KG1 (cell line): ENCODE data around the gene ERGIC1.
A peak's percentile ranks its signal among the peaks of the same experiment; 100 is the strongest.

Experiments
- DNase-seq: peaks from one replicate; lab custom pipeline; 2025; lab: John Stamatoyannopoulos, UW

The ERGIC1 gene

DNA sequence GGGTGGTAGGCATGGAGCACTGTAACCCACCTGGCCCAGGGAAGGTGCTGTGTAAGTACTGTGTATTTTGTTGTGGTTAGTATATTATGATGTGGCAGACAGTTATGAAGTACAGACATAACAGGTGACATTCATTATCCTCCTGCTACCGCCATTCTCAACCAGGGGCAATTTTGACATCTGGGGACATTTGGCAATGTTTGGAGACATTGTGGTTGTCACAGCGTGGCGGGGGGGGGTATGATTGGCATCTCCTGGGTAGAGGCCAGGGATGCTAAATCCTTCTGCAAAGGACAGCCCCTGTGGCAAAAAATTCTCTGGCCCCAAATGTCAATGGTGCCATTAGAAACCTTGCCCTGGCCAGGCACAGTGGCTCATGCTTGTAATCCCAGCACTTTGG lies 115.4 kb downstream of the ERGIC1 start:
- DNase-seq, result no peak

DNA sequence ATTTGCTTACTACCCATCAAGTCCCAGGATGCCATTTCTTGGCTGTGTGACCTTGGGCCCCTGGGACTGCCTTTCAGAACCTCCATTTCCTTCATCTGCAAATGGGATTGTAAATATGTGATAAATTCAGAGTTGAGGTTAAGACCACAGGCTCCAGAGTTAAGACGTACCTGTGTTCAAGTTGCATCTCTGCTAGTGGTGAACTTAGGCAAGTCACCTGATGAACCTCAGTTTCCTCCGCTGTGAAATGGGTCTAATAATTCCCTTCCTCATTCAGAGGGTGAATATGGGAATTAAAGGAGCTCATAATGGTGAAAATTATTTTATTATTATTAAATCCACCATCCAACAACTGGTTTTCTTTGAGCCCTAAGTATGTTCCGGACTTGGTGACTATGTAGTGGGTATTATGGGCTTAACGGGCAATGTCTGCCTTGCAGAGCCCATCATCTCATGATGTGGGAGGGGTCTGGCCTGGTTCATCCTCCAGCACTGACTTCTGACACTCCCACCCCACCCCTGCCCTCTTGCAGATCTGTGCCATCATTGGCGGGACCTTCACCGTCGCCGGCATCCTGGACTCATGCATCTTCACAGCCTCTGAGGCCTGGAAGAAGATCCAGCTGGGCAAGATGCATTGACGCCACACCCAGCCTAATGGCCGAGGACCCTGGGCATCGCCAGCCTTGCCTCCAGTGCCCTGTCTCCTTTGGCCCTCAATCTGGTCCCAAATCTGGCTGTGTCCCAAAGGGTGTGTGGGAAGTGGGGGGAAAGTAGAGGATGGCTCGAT lies 116.3 kb downstream of the ERGIC1 start:
- DNase-seq, result no peak

DNA sequence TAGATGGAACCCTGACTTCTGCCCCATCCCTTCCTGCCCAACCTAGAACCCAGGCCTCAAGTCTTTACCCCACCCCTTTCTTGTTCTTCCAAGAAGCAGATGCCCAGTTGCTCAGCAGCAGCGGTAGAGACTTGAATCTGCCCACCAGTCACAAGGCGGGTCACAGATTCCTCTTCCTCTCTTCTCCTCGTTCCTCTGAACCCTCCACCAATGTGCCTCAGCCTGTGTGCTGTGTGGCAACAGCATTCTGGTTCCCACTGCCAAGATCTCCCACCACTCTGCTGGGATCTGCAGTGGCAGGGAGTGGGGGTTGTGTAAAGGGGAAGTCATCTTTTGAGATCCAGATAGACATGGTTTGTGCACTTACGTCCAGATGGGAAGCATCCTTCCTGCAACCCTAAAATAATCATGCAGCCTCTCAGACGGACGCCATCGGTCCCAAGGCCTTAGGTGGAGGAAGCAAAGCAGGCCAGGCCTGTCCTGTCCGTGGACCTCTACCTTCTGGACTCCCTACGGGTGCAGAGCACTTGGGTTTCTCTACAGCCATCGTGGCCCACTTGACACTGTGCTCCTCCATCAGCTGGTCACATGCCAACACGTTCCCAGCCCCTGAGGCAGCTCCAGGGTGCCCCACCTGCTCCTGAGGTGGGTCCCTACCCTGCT lies 117.5 kb downstream of the ERGIC1 start:
- no peak for DNase-seq

DNA sequence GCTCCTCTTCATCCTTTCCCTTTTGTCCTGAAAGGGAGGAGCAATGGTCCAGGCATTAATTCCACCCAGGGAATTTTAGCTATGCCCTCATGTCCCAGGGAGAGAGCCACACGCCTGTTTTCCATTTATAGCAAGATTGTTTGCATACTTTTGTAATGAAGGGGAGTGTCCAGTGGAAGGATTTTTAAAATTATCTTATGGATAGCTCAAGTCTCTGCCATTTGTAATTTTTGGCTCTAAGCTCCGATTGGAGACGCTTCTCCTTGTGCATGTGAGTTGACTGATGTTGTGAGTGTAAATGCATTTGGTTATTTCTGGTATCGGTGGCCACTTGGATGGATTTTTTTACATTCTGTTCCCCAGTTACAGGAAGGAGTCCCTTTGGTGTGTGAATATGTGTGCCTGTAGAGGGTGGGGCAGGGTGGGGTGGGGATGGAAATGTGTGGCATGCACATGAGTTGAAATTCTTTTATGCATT lies 118.0 kb downstream of the ERGIC1 start:
- no peak for DNase-seq

DNA sequence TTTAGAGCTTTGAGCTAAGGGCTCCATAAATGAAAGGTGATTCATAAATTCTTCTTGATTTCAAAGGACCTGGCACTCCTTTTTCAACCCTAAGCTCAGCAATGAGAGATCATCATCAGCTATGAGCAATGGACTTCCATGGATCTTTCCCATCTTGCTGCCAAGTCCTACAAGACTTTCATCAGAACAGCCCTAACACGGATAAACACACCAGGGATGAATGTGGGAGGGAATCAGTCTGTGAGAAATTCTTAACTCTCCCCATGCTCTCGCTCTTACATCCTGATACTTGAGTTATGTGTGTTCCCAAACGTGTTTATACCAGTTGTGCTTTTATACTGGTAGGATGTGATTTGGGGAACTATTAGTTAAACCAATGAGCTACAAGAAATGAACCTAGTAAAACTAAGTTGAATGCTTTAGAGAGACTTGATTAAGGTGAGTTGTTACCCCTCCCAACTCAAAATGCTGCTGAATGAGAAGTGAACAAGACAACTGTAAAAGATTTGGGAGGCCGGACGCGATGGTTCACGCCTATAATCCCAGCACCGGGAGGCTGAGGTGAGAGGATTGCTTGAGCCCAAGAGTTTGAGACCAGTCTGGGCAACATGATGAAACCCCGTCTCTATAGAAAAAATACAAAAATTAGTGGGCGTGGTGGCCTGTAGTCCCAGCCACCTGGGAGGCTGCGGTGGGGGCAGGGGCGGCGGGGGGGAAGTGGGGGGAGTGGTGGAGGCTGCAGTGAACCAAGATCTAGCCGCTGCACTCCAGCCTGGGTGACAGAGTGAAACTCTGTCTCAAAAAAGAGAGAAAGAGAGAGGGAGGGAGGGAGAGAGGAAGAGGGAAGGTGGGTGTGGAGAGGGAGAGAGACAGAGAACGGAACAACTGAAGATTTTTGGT lies 120.0 kb downstream of the ERGIC1 start:
- DNase-seq, result no peak

DNA sequence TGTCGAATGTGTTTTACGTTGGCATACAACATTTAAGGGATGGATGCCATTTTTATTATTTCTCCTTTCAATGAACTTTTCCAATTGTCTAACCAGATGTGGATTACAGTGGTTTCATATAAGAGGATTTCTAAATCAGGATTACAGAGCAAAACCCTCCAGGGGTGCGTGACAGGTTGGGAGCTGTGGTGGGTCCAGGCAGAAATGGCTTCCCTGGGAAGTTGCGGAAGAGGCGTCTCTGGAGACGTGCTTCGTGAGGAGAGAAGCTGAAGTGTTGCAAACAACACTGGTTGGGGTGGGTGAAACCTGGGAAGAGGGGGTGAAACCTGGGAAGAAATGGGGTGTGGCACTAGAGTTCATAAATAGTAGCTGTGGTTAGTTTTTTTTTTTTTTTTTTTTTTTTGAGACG lies 120.7 kb downstream of the ERGIC1 start:
- no peak for DNase-seq

DNA sequence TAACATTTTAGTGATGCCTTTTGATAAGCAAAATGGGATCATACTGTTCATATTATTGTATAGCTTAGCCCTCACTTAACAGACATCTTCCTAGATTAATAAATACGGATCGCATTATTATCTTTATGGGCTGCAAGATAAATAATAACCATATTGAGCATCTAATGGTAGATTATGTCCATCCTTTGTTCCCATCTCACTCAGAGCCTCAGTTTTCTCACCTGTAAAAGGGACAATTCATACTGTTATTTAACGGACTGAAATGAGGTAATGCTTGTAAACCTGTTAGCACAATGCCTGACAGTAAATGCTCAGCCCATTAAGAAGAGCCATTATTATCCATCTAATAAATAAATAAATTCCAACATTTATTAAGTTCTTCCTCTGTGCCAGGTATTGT lies 122.2 kb downstream of the ERGIC1 start:
- no peak for DNase-seq

DNA sequence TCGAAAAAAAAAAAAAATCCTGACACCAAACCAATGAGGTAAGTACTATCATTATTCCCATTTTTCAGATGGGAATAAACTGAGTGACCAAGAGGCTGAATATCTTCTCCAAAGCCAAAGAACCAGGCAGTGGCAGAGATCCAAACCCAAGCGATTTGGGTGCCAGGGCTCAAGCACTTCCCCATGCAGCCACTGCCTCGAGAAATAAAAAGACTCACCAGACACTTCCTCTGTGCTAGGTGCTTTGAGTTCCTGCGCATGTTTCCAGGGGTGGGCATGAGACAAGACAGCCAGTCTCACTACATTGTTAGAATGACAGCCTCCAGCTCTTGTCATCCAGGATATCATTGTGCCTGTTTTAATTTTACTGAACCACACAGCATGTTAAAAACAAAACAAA lies 122.9 kb downstream of the ERGIC1 start:
- DNase-seq, result no peak

DNA sequence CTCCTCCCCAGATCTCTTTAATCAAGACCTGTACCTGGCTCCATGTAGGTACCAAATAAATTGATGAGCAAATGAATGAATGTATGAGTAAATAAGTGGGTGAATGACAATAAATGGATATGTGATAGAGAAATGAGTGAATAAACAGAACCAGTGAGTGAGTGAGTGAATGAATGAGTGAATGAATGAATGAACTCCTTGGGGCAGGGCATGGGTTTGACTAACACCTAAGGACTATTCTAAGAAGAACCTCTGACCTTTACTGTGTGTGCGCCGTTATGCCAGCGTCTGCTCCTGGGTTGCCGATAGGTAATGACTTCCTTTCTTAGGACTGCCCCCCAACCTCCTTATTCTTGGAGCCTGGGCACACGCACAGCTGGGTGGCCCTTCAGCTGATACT lies 123.4 kb downstream of the ERGIC1 start:
- no peak for DNase-seq

DNA sequence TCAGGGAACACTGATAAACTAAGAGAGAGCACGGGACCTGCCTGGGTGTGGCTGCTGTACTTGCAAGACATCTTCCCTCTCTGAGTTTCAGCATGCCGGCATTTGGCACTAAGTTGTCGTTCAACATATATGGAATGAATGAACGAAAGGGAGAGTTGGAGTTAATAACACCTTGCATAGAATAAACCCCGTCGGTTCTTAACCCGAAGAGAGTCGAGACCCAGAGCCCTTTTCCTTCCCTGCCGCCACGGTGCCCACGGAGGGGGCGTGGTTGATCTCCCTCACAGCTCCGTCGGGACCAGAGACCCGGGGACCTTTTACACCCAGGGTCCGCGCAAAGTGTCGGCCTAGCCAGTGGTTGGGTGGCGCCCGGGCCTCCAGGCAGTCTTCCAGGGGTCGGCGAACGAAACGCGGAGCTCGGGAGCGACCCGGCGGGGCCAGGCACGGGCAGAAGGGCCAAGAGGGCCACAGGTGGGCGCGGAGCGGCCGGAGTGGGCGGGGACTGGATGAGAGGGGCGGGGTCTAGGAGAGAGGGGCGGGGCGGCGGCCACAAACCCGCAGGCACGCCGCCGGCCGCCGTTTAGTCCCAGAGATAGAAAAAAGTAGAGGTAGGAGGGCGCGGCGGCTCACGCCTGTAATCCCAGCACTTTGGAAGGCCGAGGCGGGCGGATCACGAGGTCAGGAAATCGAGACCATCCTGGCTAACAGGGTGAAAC lies 124.4 kb downstream of the ERGIC1 start:
- peak; percentile 46 for DNase-seq

DNA sequence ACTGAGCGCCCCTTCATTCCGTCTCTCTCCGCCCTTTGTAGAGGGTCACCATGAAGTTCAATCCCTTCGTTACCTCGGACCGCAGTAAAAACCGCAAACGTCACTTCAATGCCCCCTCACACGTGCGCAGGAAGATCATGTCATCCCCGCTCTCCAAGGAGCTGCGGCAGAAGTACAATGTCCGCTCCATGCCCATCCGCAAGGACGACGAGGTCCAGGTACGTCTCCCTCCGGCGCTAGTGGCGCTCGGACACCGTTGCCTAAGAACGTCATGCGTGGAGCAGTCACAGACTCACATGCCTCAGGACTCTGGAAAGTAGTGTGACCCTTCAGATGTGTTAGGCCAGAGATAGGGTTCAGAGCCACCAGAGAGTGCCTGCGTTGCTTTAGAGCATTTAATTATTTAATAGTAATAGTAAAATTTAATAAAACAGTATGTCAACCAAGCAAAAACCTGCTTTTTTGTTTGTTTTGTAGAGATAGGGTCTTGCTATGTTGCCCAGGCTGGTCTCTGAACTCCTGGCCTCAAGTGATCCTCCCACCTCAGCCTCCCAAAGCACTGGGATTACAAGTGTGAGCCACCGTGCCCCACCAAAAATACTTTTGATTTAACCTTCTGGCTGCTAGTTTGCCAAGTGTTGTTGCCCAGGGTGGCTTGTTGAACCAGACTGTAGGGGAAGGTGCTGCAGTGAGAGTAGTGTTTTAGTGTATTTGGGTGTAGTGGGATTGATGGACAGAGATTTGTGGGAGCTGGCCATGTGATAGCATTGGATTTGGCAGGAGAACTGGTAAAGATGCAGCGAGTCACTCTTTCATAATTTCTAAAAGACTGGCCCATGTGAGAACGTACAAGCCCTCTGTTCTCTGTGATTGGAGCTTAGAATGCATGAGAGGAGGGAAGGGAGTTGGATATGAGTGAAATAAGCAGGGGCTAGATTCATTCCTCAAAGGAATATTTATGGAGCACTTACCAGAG lies 126.1 kb downstream of the ERGIC1 start:
- no peak for DNase-seq

DNA sequence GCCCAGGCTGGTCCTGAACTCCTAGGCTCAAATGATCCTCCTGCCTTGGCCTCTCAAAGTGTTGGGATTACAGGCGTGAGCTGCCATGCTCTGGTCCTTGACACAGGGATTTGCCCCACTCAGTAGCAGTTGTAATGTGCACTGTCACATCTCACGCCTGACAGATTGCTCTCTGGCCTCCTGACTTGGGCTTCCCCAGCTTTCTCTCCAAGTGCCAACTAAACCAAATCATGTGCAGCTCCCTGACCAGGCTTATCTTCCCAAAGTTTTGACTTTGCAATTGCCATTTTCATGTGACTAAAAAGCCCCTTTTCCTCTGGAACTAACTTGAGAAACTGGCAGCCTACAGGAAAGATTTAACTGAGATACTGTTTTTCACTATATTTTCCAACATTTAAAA lies 135.9 kb downstream of the ERGIC1 start:
- DNase-seq, result no peak

DNA sequence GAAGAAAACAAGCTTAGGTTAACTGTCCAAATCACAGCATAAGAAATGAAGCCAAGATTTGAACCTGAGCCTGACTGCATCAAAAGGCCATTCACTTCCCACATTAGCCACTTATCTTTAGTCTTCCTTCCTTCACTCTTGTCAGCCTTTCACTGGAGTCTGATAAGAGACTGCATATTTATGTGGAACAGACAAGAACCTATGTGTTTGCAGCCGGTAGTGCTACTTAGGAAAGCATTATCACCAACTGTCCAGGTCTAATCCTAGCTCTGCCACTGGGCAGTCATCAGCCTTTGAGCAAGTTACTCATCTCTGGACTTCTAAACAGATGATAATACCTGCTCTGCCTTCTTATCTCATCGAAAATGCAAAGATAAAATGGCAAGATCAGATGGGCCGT lies 137.4 kb downstream of the ERGIC1 start:
- no peak for DNase-seq

DNA sequence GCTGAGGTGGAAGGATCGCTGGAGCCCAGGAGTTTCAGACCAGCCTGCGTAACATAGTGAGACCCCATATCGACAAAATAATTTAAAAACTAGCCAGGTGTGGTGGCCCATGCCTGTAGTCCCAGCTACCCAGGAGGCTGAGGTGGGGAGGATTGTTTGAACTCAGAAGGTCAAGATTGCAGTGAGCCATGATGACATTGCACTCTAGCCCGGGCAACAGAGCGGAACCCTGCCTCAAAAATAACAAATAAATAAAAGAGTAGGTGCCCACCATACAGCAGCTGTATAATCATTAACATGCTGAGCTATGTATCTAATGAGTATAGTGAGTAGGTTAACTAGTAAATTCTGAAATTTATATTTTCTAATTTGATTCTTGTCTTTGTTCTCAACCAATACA lies 138.5 kb downstream of the ERGIC1 start:
- DNase-seq, result no peak

DNA sequence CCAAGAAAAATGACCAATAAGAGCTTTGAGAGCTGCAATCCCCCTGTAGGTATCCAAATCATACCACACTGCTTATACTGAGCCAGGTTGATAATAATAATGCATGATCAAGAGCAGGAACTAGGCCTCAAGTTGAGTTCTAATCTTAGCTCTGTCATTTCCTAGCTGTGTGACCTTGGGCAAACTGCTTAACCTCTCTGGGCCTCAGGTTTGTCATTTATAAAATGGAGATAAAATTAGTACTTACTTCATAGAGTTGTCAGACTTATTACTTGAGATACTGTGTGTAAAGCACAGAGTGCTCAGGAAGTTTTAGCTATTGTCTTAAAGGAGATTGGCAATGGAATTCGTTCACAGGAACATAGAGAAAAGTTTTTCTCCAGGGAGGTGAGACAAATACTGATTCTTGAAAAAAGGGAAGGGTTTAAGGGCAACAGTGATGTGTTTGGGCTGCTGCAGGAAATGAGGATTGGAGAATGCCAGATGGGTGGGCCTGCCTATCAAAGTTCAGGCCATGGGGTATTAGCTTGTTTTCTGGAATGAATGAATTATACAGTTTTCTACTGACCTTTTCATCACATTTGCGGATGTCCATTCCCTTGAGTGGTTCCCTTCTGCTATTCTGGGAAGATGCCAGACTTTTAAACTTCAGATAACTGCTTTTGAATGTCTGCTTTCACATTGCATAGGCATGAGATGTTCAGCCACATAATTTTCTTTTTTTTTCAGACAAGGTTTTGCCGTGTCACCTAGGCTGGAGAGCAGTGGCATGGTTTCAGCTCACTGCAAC lies 139.3 kb downstream of the ERGIC1 start:
- DNase-seq, result no peak

DNA sequence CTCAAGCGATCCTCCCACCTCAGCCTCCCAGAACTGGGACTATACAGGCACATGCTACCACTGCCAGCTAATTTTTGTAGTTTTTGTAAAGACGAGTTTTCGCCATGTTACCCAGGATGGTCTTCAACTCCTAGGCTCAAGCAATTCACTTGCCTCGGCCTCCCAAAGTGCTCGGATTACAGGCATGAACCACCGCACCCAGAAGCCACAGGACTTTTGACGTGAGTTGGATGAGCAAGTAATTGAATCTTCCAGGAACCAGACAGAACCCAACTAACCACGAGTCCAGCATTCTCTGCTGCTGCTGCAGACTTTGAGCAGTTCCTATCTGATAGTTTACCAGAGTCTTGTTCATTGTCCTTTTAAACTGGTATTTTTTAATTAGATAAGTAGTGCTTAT lies 139.9 kb downstream of the ERGIC1 start:
- DNase-seq, result no peak

DNA sequence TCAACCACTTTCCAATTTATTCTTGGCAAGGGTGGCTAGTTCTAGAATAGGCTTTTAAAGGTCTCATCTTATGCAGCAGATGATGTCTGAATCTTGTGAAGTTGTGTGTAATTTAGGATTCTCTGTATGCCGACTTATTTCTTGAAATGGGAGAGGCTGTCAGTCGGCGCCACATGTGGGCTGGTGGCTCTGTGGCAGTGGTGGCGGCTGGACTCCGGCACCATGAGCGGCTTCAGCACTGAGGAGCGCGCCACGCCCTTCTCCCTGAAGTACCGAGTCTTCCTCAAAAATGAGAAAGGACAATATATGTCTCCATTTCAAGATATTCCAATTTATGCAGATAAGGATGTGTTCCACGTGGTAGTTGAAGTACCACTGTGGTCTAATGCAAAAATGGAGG lies 141.2 kb downstream of the ERGIC1 start:
- no peak for DNase-seq

DNA sequence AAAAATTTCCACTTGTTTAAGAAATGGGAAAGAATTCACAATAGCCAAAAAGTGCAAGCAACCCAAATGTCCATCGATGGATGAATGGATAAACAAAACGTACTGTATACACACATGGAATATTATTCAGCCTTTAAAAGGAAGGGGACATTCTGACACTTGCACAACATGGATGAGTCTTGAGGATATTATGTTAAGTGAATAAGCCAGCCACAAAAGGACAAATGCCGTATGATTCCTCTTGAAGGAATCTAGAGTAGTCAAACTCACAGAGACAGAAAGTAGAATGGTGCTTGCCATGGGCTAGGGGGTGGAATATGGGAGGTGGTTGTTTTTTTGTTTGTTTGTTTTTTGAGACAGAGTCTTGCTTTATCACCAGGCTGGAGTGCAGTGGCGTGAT lies 145.7 kb downstream of the ERGIC1 start:
- DNase-seq, result no peak

DNA sequence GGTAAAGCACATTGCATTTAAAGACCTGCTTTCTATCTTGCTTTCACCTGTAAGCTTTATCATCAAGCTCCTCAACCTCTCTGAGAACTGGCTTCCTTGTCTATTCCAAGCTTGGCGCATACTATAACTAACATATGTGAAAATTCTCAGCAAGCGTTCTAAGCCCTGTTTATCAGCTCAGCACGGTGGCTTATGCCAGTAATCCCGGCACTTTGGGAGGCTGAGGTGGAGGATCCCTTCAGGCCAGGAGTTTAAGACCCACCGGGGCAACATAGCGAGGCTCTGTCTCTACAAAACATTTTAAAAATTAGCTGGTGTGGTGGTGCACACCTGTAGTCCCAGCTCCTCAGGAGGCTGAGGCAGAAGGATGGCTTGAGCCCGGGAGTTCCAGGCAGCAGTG lies 147.9 kb downstream of the ERGIC1 start:
- DNase-seq, result no peak
